Upper lobe of left lung (tissue), 4 donors: Measurements from ENCODE around the gene ARHGEF4.

Experiments
- EP300 ChIP-seq, 4 donors: sonication (generic); formaldehyde crosslinking; IDR thresholded peaks; one replicate each; pipeline ENCODE4 v1.5.1; 2017; ENCODE audit warnings: antibody characterized with exemption in 4 of 4, control low read depth in 2 of 4
- POLR2A ChIP-seq, 4 donors: fragments of 450-650 bp; IDR thresholded peaks; one replicate each; pipeline ENCODE4 v1.5.1; 2016 to 2017; ENCODE audit warnings: antibody characterized with exemption in 4 of 4, mild to moderate bottlenecking in 2 of 4
- POLR2AphosphoS5 ChIP-seq, 2 donors: sonication (generic); formaldehyde crosslinking; IDR thresholded peaks; one replicate each; pipeline ENCODE4 v1.5.1; 2017; ENCODE audit warnings: antibody characterized with exemption in 2 of 2
- TF ChIP-seq, protein P1 (sequence below), 6 experiments: fragments of 450-650 bp in 4 of 6; fragments of 200-600 bp in 2 of 6; sonication (generic) in 2 of 6; IDR thresholded peaks; one replicate each; pipeline ENCODE4 v1.5.1; 2016 to 2019; ENCODE audit warnings: antibody characterized with exemption in 6 of 6

DNA sequence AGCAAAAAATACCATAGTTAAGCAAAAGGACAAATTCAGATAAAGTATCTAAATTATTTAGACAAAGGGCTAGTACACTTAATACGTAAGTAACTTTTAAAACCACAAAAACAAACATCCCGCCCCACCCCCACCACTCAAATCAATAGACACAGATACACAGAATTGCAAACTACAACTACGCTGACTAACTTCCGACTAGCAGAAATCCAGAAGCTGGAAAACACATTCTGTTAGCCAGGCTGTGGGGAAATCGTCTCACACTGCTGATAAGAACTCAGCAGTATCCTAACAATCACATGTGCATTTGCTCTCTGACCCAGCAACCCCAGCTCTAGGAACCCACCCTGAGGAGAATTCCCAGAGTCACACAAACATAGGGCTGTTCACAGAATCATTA lies 240.0 kb downstream of the ARHGEF4 start:
- TF ChIP-seq, protein P1, sequence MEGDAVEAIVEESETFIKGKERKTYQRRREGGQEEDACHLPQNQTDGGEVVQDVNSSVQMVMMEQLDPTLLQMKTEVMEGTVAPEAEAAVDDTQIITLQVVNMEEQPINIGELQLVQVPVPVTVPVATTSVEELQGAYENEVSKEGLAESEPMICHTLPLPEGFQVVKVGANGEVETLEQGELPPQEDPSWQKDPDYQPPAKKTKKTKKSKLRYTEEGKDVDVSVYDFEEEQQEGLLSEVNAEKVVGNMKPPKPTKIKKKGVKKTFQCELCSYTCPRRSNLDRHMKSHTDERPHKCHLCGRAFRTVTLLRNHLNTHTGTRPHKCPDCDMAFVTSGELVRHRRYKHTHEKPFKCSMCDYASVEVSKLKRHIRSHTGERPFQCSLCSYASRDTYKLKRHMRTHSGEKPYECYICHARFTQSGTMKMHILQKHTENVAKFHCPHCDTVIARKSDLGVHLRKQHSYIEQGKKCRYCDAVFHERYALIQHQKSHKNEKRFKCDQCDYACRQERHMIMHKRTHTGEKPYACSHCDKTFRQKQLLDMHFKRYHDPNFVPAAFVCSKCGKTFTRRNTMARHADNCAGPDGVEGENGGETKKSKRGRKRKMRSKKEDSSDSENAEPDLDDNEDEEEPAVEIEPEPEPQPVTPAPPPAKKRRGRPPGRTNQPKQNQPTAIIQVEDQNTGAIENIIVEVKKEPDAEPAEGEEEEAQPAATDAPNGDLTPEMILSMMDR (IDR thresholded peaks at IDR 0.05): no peak
- no peak for TF ChIP-seq POLR2A (IDR thresholded peaks at IDR 0.05)
- no peak for TF ChIP-seq POLR2AphosphoS5 (IDR thresholded peaks at IDR 0.05)
- TF ChIP-seq EP300 (IDR thresholded peaks at IDR 0.05): no peak
